ENCODE results near the gene TNFRSF18.
"Not testable (repeated sequence)": the region's sequence is repeated elsewhere in the genome, so short reads cannot be mapped to it uniquely, and the experiment has no call there.

The TNFRSF18 gene

DNA sequence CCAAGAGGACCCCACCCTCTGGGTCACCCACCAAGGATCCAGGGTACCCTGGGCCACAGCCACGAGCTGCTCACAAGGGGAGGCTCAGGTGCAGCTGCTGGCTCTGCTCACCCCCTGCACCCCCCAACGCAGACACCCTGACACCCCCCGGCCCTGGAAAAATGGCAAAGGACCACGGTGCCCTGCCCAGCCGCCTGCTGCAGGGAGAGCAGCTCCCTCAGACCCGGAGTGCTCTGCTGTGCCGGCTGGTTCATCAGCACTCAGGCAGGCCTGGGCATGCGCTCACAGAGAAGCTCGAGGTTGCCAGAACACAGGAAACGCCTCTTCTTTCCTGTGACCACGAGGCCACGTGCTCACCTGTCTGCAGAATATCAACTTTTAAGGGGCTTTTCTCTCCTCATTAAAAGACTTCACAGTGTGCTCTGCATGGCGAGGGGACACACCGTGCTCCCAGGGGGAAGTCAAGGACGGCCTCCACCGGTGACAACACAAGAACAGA, 44.4 kb upstream of the TNFRSF18 start:
- H3K4me1 ChIP-seq (ENCODE audit: low read length) = no peaks in the 10 kb centered on the region
- TF ChIP-seq, protein P1, sequence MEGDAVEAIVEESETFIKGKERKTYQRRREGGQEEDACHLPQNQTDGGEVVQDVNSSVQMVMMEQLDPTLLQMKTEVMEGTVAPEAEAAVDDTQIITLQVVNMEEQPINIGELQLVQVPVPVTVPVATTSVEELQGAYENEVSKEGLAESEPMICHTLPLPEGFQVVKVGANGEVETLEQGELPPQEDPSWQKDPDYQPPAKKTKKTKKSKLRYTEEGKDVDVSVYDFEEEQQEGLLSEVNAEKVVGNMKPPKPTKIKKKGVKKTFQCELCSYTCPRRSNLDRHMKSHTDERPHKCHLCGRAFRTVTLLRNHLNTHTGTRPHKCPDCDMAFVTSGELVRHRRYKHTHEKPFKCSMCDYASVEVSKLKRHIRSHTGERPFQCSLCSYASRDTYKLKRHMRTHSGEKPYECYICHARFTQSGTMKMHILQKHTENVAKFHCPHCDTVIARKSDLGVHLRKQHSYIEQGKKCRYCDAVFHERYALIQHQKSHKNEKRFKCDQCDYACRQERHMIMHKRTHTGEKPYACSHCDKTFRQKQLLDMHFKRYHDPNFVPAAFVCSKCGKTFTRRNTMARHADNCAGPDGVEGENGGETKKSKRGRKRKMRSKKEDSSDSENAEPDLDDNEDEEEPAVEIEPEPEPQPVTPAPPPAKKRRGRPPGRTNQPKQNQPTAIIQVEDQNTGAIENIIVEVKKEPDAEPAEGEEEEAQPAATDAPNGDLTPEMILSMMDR (IDR thresholded peaks at IDR 0.05; ENCODE audit: low read length) = no peak
- TF ChIP-seq EZH2phosphoT487 (IDR thresholded peaks at IDR 0.05; ENCODE audit: low read length) = no peak
- no peak for TF ChIP-seq EZH2 (optimal IDR thresholded peaks at IDR 0.05; ENCODE audit: low read depth, low read length)
- no peak overlapping the region for H2AFZ ChIP-seq (ENCODE audit: low read length)
- 0 out of 2 replicates have a peak, but pooled peaks cover 4% of the 10 kb centered on the region for H3K36me3 ChIP-seq (replicated peaks; ENCODE audit: insufficient read depth, low read length)
- no peaks in the 10 kb centered on the region for H3K79me2 ChIP-seq (ENCODE audit: low read length)
- no peaks in the 10 kb centered on the region for H3K9me2 ChIP-seq (replicated peaks; ENCODE audit: insufficient read depth, low read length)
- no peak overlapping the region for H3K4me2 ChIP-seq (ENCODE audit: low read depth, low read length)
- no peak for DNase-seq
- H3K27ac ChIP-seq (ENCODE audit: low read length) = no peak overlapping the region
- no peaks in the 10 kb centered on the region for H3K9me3 ChIP-seq (replicated peaks; ENCODE audit: insufficient read depth, low read length)
- H3K4me3 ChIP-seq (ENCODE audit: low read length) = no peak overlapping the region
- no peak overlapping the region for H3K9ac ChIP-seq (ENCODE audit: low read length)
- H3K27me3 ChIP-seq (replicated peaks; ENCODE audit: insufficient read depth, low read length) = peaks cover 11% of the 10 kb centered on the region
- H3F3A ChIP-seq (ENCODE audit: insufficient read depth, low read length) = no peaks in the 10 kb centered on the region
- no peaks in the 10 kb centered on the region for H4K20me1 ChIP-seq (ENCODE audit: insufficient read depth, low read length)

DNA sequence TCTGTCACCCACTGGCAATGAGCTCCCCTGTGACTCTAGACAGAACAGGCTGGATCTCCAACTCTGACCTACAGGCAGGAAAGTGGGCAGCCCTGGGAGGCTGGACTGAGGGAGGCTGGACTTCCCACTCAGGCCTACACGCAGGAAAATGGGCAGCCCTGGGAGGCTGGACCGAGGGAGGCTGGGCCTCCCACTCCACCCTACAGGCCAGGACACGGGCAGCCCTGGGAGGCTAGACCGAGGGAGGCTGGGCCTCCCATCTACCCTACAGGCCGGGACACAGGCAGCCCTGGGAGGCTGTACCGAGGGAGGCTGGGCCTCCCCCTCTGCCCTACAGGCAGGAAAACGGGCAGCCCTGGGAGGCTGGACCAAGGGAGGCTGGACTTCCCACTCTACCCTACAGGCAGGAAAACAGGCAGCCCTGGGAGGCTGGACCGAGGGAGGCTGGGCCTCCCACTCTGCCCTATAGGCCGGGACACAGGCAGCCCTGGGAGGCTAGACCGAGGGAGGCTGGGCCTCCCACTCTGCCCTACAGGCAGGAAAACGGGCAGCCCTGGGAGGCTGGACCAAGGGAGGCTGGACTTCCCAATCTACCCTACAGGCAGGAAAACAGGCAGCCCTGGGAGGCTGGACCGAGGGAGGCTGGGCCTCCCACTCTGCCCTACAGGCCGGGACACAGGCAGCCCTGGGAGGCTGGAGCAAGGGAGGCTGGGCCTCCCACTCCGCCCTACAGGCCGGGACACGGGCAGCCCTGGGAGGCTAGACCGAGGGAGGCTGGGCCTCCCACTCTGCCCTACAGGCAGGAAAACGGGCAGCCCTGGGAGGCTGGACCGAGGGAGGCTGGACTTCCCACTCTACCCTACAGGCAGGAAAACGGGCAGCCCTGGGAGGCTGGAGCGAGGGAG, 41.9 kb upstream of the TNFRSF18 start:
- not testable (repeated sequence) for H3K4me2 ChIP-seq (ENCODE audit: low read depth, low read length); H3K36me3 ChIP-seq (replicated peaks; ENCODE audit: insufficient read depth, low read length); H3K4me3 ChIP-seq (ENCODE audit: low read length); H3K9me3 ChIP-seq (replicated peaks; ENCODE audit: insufficient read depth, low read length); H3K9ac ChIP-seq (ENCODE audit: low read length); H3F3A ChIP-seq (ENCODE audit: insufficient read depth, low read length); H3K27ac ChIP-seq (ENCODE audit: low read length); H3K4me1 ChIP-seq (ENCODE audit: low read length); H3K79me2 ChIP-seq (ENCODE audit: low read length); H2AFZ ChIP-seq (ENCODE audit: low read length); H4K20me1 ChIP-seq (ENCODE audit: insufficient read depth, low read length); DNase-seq; H3K9me2 ChIP-seq (replicated peaks; ENCODE audit: insufficient read depth, low read length)
- H3K27me3 ChIP-seq (replicated peaks; ENCODE audit: insufficient read depth, low read length) = peaks cover 22% of the 10 kb centered on the region

DNA sequence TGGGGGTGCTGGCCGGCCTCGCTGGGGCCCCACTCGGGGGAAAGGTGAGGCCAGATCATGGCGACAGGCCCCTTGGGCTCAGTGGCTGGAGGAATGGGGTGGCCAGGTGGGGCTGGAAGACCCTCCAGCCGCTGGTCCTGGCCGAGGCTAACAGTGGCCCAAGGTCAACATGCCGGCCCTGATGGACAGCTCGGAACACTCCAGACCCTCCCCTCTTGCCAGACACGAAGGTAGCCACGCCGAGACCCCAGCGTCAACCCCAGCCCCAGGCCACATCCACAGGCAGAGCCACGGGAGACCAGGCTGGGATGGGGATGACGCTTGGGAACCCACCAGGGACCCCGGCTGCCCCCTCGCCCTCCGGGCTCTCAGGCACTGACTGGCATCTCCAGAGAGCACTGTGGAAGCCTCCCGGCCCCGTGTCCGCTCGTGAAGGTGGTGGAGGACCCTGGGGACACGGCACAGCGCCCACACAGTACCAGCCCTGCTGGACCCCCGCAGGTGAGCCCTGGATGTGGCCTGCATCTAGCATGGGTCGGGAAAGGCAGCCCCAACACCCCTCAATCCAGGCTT, 41.0 kb upstream of the TNFRSF18 start:
- Histone ChIP-seq H2AFZ (ENCODE audit: low read length) (no peak overlapping the region), H3K4me2 (ENCODE audit: low read depth, low read length) (no peak overlapping the region), H3K36me3 (replicated peaks; ENCODE audit: insufficient read depth, low read length) (no peaks in the 10 kb centered on the region), H3K9ac (ENCODE audit: low read length) (no peak overlapping the region), H3K9me3 (replicated peaks; ENCODE audit: insufficient read depth, low read length) (no peaks in the 10 kb centered on the region), H3K4me3 (ENCODE audit: low read length) (no peak overlapping the region), H3K27me3 (replicated peaks; ENCODE audit: insufficient read depth, low read length) (peaks cover 24% of the 10 kb centered on the region), H3K27ac (ENCODE audit: low read length) (no peak overlapping the region), H3K4me1 (ENCODE audit: low read length) (no peaks in the 10 kb centered on the region), H3K79me2 (ENCODE audit: low read length) (no peaks in the 10 kb centered on the region), H4K20me1 (ENCODE audit: insufficient read depth, low read length) (no peaks in the 10 kb centered on the region), H3F3A (ENCODE audit: insufficient read depth, low read length) (no peaks in the 10 kb centered on the region), H3K9me2 (replicated peaks; ENCODE audit: insufficient read depth, low read length) (no peaks in the 10 kb centered on the region)
- no peak for DNase-seq
- TF ChIP-seq EZH2phosphoT487 (IDR thresholded peaks at IDR 0.05; ENCODE audit: low read length) (no peak), EZH2 (optimal IDR thresholded peaks at IDR 0.05; ENCODE audit: low read depth, low read length) (no peak)
- TF ChIP-seq, protein P1 (IDR thresholded peaks at IDR 0.05; ENCODE audit: low read length) = no peak
